Central memory CD8-positive, alpha-beta T cell (primary cell): ENCODE results near the gene APOBEC3C.
A peak's percentile ranks its signal among the peaks of the same experiment; 100 is the strongest.
"Not testable (repeated sequence)": the region's sequence is repeated elsewhere in the genome, so short reads cannot be mapped to it uniquely, and the experiment has no call there.

Experiments
- ATAC-seq: fragments of 150-1000 bp; cut with Tn5 transposase; replicated peaks from 2 replicates; pipeline ENCODE4 v1.10.0; 2022; ENCODE audit warnings: mild to moderate bottlenecking, moderate FRiP score, moderate number of reproducible peaks; ENCODE audit not compliant: poor library complexity, severe bottlenecking; ENCODE audit errors: extremely low read depth
- DNase-seq, 2 donors: peaks; one replicate each; pipeline ENCODE4 v3.0.0; 2021; ENCODE audit warnings: low spot score in 2 of 2
- H3K27ac Mint-ChIP-seq: one replicate; pipeline ENCODE4 v1.8.0; 2022; ENCODE audit warnings: low read depth, mild to moderate bottlenecking, moderate library complexity, mixed read lengths
- H3K27me3 Mint-ChIP-seq: one replicate; pipeline ENCODE4 v1.8.0; 2022; ENCODE audit warnings: mixed read lengths
- H3K36me3 Mint-ChIP-seq: one replicate; pipeline ENCODE4 v1.8.0; 2022; ENCODE audit warnings: mild to moderate bottlenecking, moderate library complexity, mixed read lengths; ENCODE audit not compliant: insufficient read depth
- H3K4me1 Mint-ChIP-seq: one replicate; pipeline ENCODE4 v1.8.0; 2022; ENCODE audit warnings: mixed read lengths
- H3K4me3 Mint-ChIP-seq: one replicate; pipeline ENCODE4 v1.8.0; 2022; ENCODE audit warnings: mild to moderate bottlenecking, moderate library complexity, mixed read lengths
- H3K9me3 Mint-ChIP-seq: one replicate; pipeline ENCODE4 v1.8.0; 2022; ENCODE audit warnings: mixed read lengths

The APOBEC3C gene

GRCh38 chr22:38987171-38987895 lies 26.7 kb upstream of the APOBEC3C start:
- peaks cover 43% of the 10 kb centered on the region for H3K4me1 Mint-ChIP-seq
- no peak for DNase-seq
- H3K4me3 Mint-ChIP-seq = no peak overlapping the region
- no peaks in the 10 kb centered on the region for H3K27me3 Mint-ChIP-seq
- no peak for ATAC-seq
- H3K9me3 Mint-ChIP-seq = peaks cover 4% of the 10 kb centered on the region
- H3K27ac Mint-ChIP-seq = no peak overlapping the region
- peaks cover 5% of the 10 kb centered on the region for H3K36me3 Mint-ChIP-seq

- Mint-ChIP-seq H3K27ac (peak overlapping the region; percentile 35), H3K27me3 (peaks cover 16% of the 10 kb centered on the region), H3K4me3 (no peak overlapping the region), H3K9me3 (no peaks in the 10 kb centered on the region), H3K4me1 (peaks cover 38% of the 10 kb centered on the region), H3K36me3 (peaks cover 5% of the 10 kb centered on the region)
- DNase-seq = no peak
- no peak for ATAC-seq
Observed at GRCh38 chr22:38989466-38989865, 24.6 kb upstream of the APOBEC3C start.

GRCh38 chr22:38992871-38993371 lies 21.1 kb upstream of the APOBEC3C start:
- peaks cover 45% of the 10 kb centered on the region for H3K27me3 Mint-ChIP-seq
- not testable (repeated sequence) for ATAC-seq, H3K9me3 Mint-ChIP-seq, H3K27ac Mint-ChIP-seq, H3K36me3 Mint-ChIP-seq, H3K4me3 Mint-ChIP-seq, DNase-seq
- peaks cover 24% of the 10 kb centered on the region for H3K4me1 Mint-ChIP-seq

- H3K27ac Mint-ChIP-seq = no peak overlapping the region
- H3K36me3 Mint-ChIP-seq = peaks cover 2% of the 10 kb centered on the region
- ATAC-seq (no peak), DNase-seq (no peak)
- no peaks in the 10 kb centered on the region for H3K4me1 Mint-ChIP-seq
- H3K27me3 Mint-ChIP-seq = peaks cover 50% of the 10 kb centered on the region
- H3K4me3 Mint-ChIP-seq = no peak overlapping the region
- H3K9me3 Mint-ChIP-seq = no peaks in the 10 kb centered on the region
Observed at GRCh38 chr22:38996105-38996504, 18.0 kb upstream of the APOBEC3C start.

- H3K36me3 Mint-ChIP-seq = no peaks in the 10 kb centered on the region
- no peaks in the 10 kb centered on the region for H3K4me1 Mint-ChIP-seq
- no peak for DNase-seq
- H3K9me3 Mint-ChIP-seq = no peaks in the 10 kb centered on the region
- no peak overlapping the region for H3K4me3 Mint-ChIP-seq
- peaks cover 50% of the 10 kb centered on the region for H3K27me3 Mint-ChIP-seq
- ATAC-seq = no peak
- H3K27ac Mint-ChIP-seq = no peak overlapping the region
Observed at GRCh38 chr22:38997518-38997917, 16.5 kb upstream of the APOBEC3C start.

DNA sequence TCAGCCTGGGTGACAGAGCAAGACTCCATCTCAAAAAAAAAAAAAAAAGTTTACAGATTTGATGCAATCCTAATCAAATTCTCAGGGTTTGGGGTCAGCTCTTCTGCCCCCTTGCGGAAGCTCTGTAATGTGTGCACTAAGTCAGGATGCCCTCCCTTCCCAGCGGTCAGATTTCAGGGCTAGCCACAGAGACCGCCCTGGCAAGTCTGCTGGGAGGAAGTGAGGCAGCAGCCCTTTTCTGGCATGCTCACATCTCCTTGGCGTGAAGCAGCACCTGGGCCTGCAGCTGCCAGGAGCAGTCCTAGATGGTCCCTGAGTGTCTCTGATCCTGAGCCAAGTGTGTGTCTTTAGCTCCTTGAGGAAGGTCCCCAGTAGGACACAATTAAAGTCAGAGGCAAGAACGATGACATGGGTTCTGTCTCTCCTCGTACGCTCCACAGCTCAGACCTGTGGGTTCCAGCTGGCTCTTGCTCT lies 10.9 kb upstream of the APOBEC3C start:
- no peaks in the 10 kb centered on the region for H3K9me3 Mint-ChIP-seq
- H3K4me1 Mint-ChIP-seq = peaks cover 15% of the 10 kb centered on the region
- DNase-seq (peak; percentile 50 to 72), ATAC-seq (peak; percentile 95)
- peaks cover 2% of the 10 kb centered on the region for H3K27me3 Mint-ChIP-seq
- H3K36me3 Mint-ChIP-seq = no peaks in the 10 kb centered on the region
- H3K4me3 Mint-ChIP-seq = no peak overlapping the region
- peak overlapping the region; percentile 25 for H3K27ac Mint-ChIP-seq

DNA sequence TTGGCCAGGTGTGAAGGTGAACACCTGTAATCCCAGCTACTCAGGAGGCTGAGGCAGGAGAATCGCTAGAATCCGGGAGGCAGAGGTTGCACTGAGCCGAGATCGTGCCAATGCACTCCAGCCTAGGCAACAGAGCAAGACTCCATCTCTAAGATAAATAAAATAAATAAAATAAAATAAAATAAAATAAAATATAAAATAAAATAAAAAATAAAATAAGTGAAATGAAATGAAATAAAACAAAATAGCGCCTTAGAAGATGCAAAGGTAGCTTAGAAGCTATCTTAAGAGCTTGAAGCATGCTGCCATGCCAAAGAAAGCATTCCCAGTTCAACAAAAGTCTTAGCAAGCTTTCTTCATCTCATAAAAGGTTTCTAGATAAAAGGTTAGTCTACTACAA lies 6.9 kb upstream of the APOBEC3C start:
- ATAC-seq (no peak), DNase-seq (no peak)
- Mint-ChIP-seq H3K4me1 (peaks cover 17% of the 10 kb centered on the region), H3K27me3 (no peaks in the 10 kb centered on the region), H3K27ac (no peak overlapping the region), H3K4me3 (no peak overlapping the region), H3K36me3 (no peaks in the 10 kb centered on the region), H3K9me3 (no peaks in the 10 kb centered on the region)

- H3K36me3 Mint-ChIP-seq, H3K9me3 Mint-ChIP-seq, H3K27me3 Mint-ChIP-seq, DNase-seq, H3K4me3 Mint-ChIP-seq, ATAC-seq, H3K27ac Mint-ChIP-seq: not testable (repeated sequence)
- peaks cover 18% of the 10 kb centered on the region for H3K4me1 Mint-ChIP-seq
Observed at GRCh38 chr22:39008271-39008850, 5.7 kb upstream of the APOBEC3C start.

GRCh38 chr22:39010946-39011345 lies 3.1 kb upstream of the APOBEC3C start:
- H3K27ac Mint-ChIP-seq = peak overlapping the region; percentile 47

GRCh38 chr22:39012533-39013511 lies 1.2 kb upstream of the APOBEC3C start:
- Mint-ChIP-seq H3K27me3 (no peaks in the 10 kb centered on the region), H3K4me3 (peak overlapping the region; percentile 99), H3K9me3 (no peaks in the 10 kb centered on the region), H3K36me3 (peaks cover 18% of the 10 kb centered on the region), H3K4me1 (peaks cover 39% of the 10 kb centered on the region), H3K27ac (peak overlapping the region; percentile 95)
- ATAC-seq (no peak), DNase-seq (no peak)

More at GRCh38 chr22:39010946-39011345, 3.1 kb upstream of the APOBEC3C start:
- no peaks in the 10 kb centered on the region for H3K9me3 Mint-ChIP-seq
- DNase-seq (no peak), ATAC-seq (no peak)
- peaks cover 8% of the 10 kb centered on the region for H3K36me3 Mint-ChIP-seq
- H3K27me3 Mint-ChIP-seq = no peaks in the 10 kb centered on the region
- H3K4me3 Mint-ChIP-seq = no peak overlapping the region
- H3K4me1 Mint-ChIP-seq = peaks cover 28% of the 10 kb centered on the region

DNA sequence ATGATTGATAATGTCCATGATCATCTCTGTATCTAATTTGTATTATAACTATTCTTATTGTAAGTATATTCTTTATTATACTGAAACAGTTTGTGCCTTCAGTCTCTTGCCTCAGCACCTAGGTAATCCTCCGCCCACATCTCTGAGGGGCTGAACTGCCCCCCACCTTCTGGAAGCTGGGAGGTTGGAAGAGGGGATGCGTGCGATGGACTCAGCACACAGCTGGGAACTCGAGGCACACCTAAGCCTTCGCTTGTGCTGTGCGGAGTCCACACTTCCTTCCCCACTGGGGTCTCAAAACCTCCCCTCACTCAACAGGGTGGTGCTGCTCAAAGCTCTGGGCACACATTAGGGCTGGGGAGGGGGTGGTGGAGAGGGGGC lies 506 bp upstream of the APOBEC3C start:
- H3K27ac Mint-ChIP-seq = peak overlapping the region; percentile 95
- peak overlapping the region; percentile 99 for H3K4me3 Mint-ChIP-seq
- not testable (repeated sequence) for H3K9me3 Mint-ChIP-seq, DNase-seq, H3K27me3 Mint-ChIP-seq
- peak; percentile 10 for ATAC-seq
- peaks cover 25% of the 10 kb centered on the region for H3K36me3 Mint-ChIP-seq
- peaks cover 38% of the 10 kb centered on the region for H3K4me1 Mint-ChIP-seq

- peak overlapping the region; percentile 95 for H3K27ac Mint-ChIP-seq
- DNase-seq, H3K27me3 Mint-ChIP-seq, H3K9me3 Mint-ChIP-seq, ATAC-seq: not testable (repeated sequence)
- peaks cover 45% of the 10 kb centered on the region for H3K4me1 Mint-ChIP-seq
- peak overlapping the region; percentile 99 for H3K4me3 Mint-ChIP-seq
- peaks cover 32% of the 10 kb centered on the region for H3K36me3 Mint-ChIP-seq
Observed at GRCh38 chr22:39014723-39015121, 665 bp downstream of the APOBEC3C start.
